Suppressor macrophage treated with lipopolysaccharide for 4 hours (primary cell): ENCODE data around the gene AATK.
"Not testable (repeated sequence)": the region's sequence is repeated elsewhere in the genome, so short reads cannot be mapped to it uniquely, and the experiment has no call there.

Experiments
- DNase-seq: peaks from one replicate; pipeline ENCODE4 v3.0.0-alpha.2; 2020

The AATK gene

GRCh38 chr17:81159611-81160265 is 6.3 kb downstream of the AATK start:
- DNase-seq, result no peak

- DNase-seq, result no peak
These were observed 7.1 kb downstream of the AATK start for GRCh38 chr17:81158688-81159590.

- DNase-seq, result no peak
These were observed 8.0 kb downstream of the AATK start for GRCh38 chr17:81157848-81158687.

- no peak for DNase-seq
These were observed 8.9 kb downstream of the AATK start for GRCh38 chr17:81156866-81157805.

GRCh38 chr17:81154961-81155360 is 11.1 kb downstream of the AATK start:
- DNase-seq, result peak; percentile 79

- not testable (repeated sequence) for DNase-seq
These were observed 12.0 kb downstream of the AATK start for GRCh38 chr17:81154016-81154415.

GRCh38 chr17:81153340-81153803 is 12.6 kb downstream of the AATK start:
- DNase-seq, result peak; percentile 95

- peak; percentile 30 for DNase-seq
These were observed 13.7 kb downstream of the AATK start for GRCh38 chr17:81152288-81152828.

- no peak for DNase-seq
These were observed 14.7 kb downstream of the AATK start for GRCh38 chr17:81151278-81151677.

GRCh38 chr17:81150377-81151077 is 15.5 kb downstream of the AATK start:
- DNase-seq, result peak; percentile 88

- peak; percentile 85 for DNase-seq
These were observed 17.0 kb downstream of the AATK start for GRCh38 chr17:81148986-81149533.

GRCh38 chr17:81148571-81148970 is 17.4 kb downstream of the AATK start:
- DNase-seq, result no peak

- DNase-seq, result no peak
These were observed 18.3 kb downstream of the AATK start for GRCh38 chr17:81147701-81148100.

- DNase-seq, result not testable (repeated sequence)
These were observed 19.8 kb downstream of the AATK start for GRCh38 chr17:81146208-81146607.

- no peak for DNase-seq
These were observed 21.6 kb downstream of the AATK start for GRCh38 chr17:81144423-81144781.

GRCh38 chr17:81143717-81144422 is 22.2 kb downstream of the AATK start:
- no peak for DNase-seq

- no peak for DNase-seq
These were observed 22.9 kb downstream of the AATK start for GRCh38 chr17:81143200-81143527.

GRCh38 chr17:81142301-81143199 is 23.5 kb downstream of the AATK start:
- peak; percentile 89 for DNase-seq

GRCh38 chr17:81140695-81141094 is 25.3 kb downstream of the AATK start:
- no peak for DNase-seq
